Neural cell (in vitro differentiated cells): ENCODE results near the gene URI1. TPM values are rescaled to one million over a fixed set of nuclear protein-coding genes. Genes with fewer than 3 reads are reported as not detected.
A peak's percentile ranks its signal among the peaks of the same experiment; 100 is the strongest.

Experiments used
- H2AFZ ChIP-seq: fragments of 200-600, 300-800 bp; sonication (generic), shearing (Covaris generic); 2 replicates; pipeline ENCODE4 v1.6.0; 2014; ENCODE audit warnings: low read depth, mild to moderate bottlenecking, antibody characterized with exemption, low read length, moderate library complexity
- H3F3A ChIP-seq: fragments of 200-600 bp; shearing (Covaris generic); 2 replicates; pipeline ENCODE4 v1.6.1; 2016; ENCODE audit warnings: mild to moderate bottlenecking, moderate library complexity, mixed read lengths, antibody characterized with exemption, low read length; ENCODE audit not compliant: insufficient read depth, poor library complexity, severe bottlenecking
- H3K27ac ChIP-seq: fragments of 200-600, 300-800 bp; sonication (generic), shearing (Covaris generic); 2 replicates; pipeline ENCODE4 v1.5.1; 2014; ENCODE audit warnings: mild to moderate bottlenecking, low read length, moderate library complexity
- H3K27me3 ChIP-seq: fragments of 300-800, 200-600 bp; sonication (generic), shearing (Covaris generic); 2 replicates; pipeline ENCODE4 v1.6.0; 2014; ENCODE audit warnings: mild to moderate bottlenecking, low read depth, low read length, moderate library complexity; ENCODE audit not compliant: insufficient read depth
- H3K36me3 ChIP-seq: fragments of 300-800, 200-600 bp; sonication (generic), shearing (Covaris generic); 2 replicates; pipeline ENCODE4 v1.5.1; 2014; ENCODE audit warnings: mild to moderate bottlenecking, antibody characterized with exemption, low read length, moderate library complexity; ENCODE audit not compliant: insufficient read depth
- H3K4me2 ChIP-seq: fragments of 300-800, 200-600 bp; sonication (generic), shearing (Covaris generic); 2 replicates; pipeline ENCODE4 v1.6.0; 2014; ENCODE audit warnings: mild to moderate bottlenecking, low read length
- H3K4me3 ChIP-seq: fragments of 300-800, 200-600 bp; sonication (generic), shearing (Covaris generic); 2 replicates; pipeline ENCODE4 v1.5.1; 2014; ENCODE audit warnings: mild to moderate bottlenecking, low read length, moderate library complexity
- H3K79me2 ChIP-seq: fragments of 200-600 bp; shearing (Covaris generic); replicated peaks from 2 replicates; pipeline ENCODE4 v1.6.0; 2014; ENCODE audit warnings: mild to moderate bottlenecking, low read length, moderate library complexity; ENCODE audit not compliant: insufficient read depth
- H3K9ac ChIP-seq: fragments of 300-800, 200-600 bp; sonication (generic), shearing (Covaris generic); 2 replicates; pipeline ENCODE4 v1.6.1; 2016; ENCODE audit warnings: mild to moderate bottlenecking, low read length, mixed read lengths
- H3K9me2 ChIP-seq: fragments of 200-600 bp; shearing (Covaris generic); 2 replicates; pipeline ENCODE4 v1.6.1; 2016; ENCODE audit warnings: mild to moderate bottlenecking, low read length, mixed read lengths; ENCODE audit not compliant: insufficient read depth
- H3K9me3 ChIP-seq: fragments of 200-600, 300-800 bp; sonication (generic), shearing (Covaris generic); 2 replicates; pipeline ENCODE4 v1.6.1; 2016; ENCODE audit warnings: mild to moderate bottlenecking, mixed run types, low read length, moderate library complexity, mixed read lengths
- H4K20me1 ChIP-seq: fragments of 200-600 bp; shearing (Covaris generic); 2 replicates; pipeline ENCODE4 v1.6.1; 2016; ENCODE audit warnings: mild to moderate bottlenecking, mixed run types; ENCODE audit not compliant: insufficient read depth
- EP300 ChIP-seq: fragments of 450-650 bp; conservative IDR thresholded peaks from 2 replicates; pipeline ENCODE4 v1.6.1; 2014; ENCODE audit warnings: antibody characterized with exemption, mild to moderate bottlenecking, moderate library complexity; ENCODE audit not compliant: poor library complexity, severe bottlenecking
- EZH2 ChIP-seq: fragments of 200-600, 300-800 bp; shearing (Covaris generic), sonication (generic); IDR thresholded peaks from 2 replicates; pipeline ENCODE4 v1.6.1; 2014; ENCODE audit warnings: antibody characterized with exemption, low read length, borderline replicate concordance, mild to moderate bottlenecking; ENCODE audit not compliant: insufficient read depth, poor library complexity, severe bottlenecking
- MXI1 ChIP-seq: fragments of 450-650 bp; conservative IDR thresholded peaks from 2 replicates; pipeline ENCODE4 v1.6.1; 2014; ENCODE audit warnings: antibody characterized with exemption, mild to moderate bottlenecking; ENCODE audit not compliant: poor library complexity, severe bottlenecking
- POLR2AphosphoS5 ChIP-seq: IDR thresholded peaks from 2 replicates; pipeline ENCODE4 v1.6.1; 2012
- RAD21 ChIP-seq: fragments of 450-650 bp; conservative IDR thresholded peaks from 2 replicates; pipeline ENCODE4 v1.6.1; 2014; ENCODE audit warnings: antibody characterized with exemption, mild to moderate bottlenecking, moderate library complexity
- SMC3 ChIP-seq: fragments of 450-650 bp; conservative IDR thresholded peaks from 2 replicates; pipeline ENCODE4 v1.6.1; 2014; ENCODE audit warnings: antibody characterized with exemption, mild to moderate bottlenecking, moderate library complexity; ENCODE audit not compliant: poor library complexity
- TAF1 ChIP-seq: IDR thresholded peaks from 2 replicates; pipeline ENCODE4 v1.6.1; 2012; ENCODE audit warnings: low read depth
- polyA plus RNA-seq: library from polyadenylated mRNA; depleted of rRNA; stranded (reverse); fragments of >200 nt; gene quantifications from 2 replicates; pipeline ENCODE4 v1.2.3, GENCODE V29; 2014
- TF ChIP-seq, protein P1 (sequence below): IDR thresholded peaks from 2 replicates; pipeline ENCODE4 v1.6.1; 2012; ENCODE audit warnings: borderline replicate concordance
- TF ChIP-seq, protein P2 (sequence below): fragments of 450-650 bp; IDR thresholded peaks from 2 replicates; pipeline ENCODE4 v1.5.1; 2014; ENCODE audit warnings: antibody characterized with exemption, mild to moderate bottlenecking, moderate library complexity; ENCODE audit not compliant: poor library complexity, severe bottlenecking

The URI1 gene
- polyA plus RNA-seq, 1 donor from 2014 or later = 55.4 TPM

DNA sequence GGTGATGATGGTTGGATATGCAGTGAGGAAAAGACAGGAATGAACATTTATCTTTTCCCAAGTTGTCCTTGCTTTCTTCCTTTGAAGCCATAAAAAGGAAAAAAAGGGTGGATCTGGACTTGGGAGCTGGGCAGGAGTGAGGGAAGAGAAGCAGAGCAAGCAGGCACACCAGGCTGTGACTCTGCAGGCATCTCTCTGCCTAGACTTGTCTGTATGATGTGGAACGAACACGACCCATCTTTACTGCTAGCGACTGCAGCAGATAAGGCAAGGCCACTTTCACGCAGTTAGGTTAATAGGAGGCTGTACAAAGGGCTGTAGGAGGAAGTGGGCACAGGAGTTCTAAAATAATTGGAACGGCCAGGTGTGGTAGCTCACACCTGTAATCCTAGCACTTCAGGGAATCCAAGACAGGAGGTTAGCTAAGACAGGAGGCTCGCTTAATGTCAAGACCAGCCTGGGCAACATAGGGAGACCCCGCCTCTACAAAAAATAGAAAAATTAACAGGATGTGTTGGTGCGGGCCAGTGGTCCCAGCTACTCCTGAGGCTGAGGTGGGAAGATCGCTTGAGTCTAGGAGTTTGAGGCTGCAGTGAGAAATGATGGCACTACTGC is 961 bp upstream of the URI1 start:
- no peaks in the 10 kb centered on the region for H4K20me1 ChIP-seq
- no peaks in the 10 kb centered on the region for H3K9me2 ChIP-seq
- peak overlapping the region; percentile 97 for H3K4me3 ChIP-seq

DNA sequence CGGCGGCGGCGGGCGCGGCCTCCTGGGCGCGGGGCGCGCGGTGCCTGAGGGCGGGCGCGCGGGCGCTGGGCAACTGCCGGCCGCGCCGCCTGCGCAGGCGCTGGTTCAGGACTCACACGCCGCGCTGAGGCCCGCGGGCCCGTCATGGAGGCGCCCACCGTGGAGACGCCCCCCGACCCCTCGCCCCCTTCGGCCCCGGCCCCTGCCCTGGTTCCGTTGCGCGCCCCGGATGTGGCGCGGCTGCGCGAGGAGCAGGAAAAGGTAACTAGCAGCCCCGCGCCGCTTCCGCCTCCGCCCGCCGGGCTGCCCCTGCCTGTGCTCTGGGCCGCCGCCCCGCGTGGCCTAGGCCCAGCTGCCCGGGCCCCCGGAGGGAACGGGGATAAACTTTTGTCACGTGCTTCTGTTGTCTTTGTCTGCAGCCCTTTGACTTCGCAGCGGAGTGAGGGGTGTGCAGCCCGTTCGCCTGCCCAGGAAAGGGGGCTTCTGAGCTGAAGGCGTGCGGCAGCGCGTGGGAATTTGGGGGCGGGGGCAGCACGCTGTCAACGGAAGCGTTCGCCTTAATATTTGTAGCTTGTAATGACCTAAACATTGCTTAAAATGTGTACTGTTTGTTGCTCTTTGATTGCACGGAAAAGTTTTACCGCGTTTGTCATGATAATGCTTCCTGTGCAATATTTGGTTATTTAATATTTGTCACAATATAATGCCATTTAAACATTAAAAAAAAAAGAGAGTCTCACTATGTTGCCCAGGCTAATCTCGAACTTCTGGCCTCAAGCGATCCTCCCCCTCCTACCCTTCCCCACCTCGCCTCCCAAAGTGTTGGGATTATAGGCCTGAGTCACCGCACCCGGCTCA is 594 bp downstream of the URI1 start:
- Histone ChIP-seq H3K79me2 (peaks cover 36% of the 10 kb centered on the region), H4K20me1 (no peaks in the 10 kb centered on the region), H3K27ac (peak overlapping the region; percentile 12), H3K9me3 (no peaks in the 10 kb centered on the region), H3K9me2 (no peaks in the 10 kb centered on the region), H3F3A (no peaks in the 10 kb centered on the region), H3K27me3 (no peaks in the 10 kb centered on the region), H2AFZ (peak overlapping the region; percentile 80), H3K4me2 (peak overlapping the region; percentile 57), H3K36me3 (no peaks in the 10 kb centered on the region), H3K4me3 (peak overlapping the region; percentile 97), H3K9ac (peak overlapping the region; percentile 68)
- peak; percentile 80 for TF ChIP-seq MXI1
- peak; percentile 27 for TF ChIP-seq RAD21
- TF ChIP-seq SMC3 = peak; percentile 40
- no peak for TF ChIP-seq EP300
- TF ChIP-seq EZH2 = no peak

More for the DNA sequence above, 961 bp upstream of the URI1 start:
- no peak overlapping the region for H2AFZ ChIP-seq
- no peaks in the 10 kb centered on the region for H3K9me3 ChIP-seq
- no peak overlapping the region for H3K27ac ChIP-seq
- no peak for TF ChIP-seq MXI1
- TF ChIP-seq, protein P1, sequence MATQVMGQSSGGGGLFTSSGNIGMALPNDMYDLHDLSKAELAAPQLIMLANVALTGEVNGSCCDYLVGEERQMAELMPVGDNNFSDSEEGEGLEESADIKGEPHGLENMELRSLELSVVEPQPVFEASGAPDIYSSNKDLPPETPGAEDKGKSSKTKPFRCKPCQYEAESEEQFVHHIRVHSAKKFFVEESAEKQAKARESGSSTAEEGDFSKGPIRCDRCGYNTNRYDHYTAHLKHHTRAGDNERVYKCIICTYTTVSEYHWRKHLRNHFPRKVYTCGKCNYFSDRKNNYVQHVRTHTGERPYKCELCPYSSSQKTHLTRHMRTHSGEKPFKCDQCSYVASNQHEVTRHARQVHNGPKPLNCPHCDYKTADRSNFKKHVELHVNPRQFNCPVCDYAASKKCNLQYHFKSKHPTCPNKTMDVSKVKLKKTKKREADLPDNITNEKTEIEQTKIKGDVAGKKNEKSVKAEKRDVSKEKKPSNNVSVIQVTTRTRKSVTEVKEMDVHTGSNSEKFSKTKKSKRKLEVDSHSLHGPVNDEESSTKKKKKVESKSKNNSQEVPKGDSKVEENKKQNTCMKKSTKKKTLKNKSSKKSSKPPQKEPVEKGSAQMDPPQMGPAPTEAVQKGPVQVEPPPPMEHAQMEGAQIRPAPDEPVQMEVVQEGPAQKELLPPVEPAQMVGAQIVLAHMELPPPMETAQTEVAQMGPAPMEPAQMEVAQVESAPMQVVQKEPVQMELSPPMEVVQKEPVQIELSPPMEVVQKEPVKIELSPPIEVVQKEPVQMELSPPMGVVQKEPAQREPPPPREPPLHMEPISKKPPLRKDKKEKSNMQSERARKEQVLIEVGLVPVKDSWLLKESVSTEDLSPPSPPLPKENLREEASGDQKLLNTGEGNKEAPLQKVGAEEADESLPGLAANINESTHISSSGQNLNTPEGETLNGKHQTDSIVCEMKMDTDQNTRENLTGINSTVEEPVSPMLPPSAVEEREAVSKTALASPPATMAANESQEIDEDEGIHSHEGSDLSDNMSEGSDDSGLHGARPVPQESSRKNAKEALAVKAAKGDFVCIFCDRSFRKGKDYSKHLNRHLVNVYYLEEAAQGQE = no peak
- no peak for TF ChIP-seq TAF1
- no peak for TF ChIP-seq POLR2AphosphoS5
- no peak for TF ChIP-seq SMC3
- no peak for TF ChIP-seq RAD21
- TF ChIP-seq EP300 = no peak
- TF ChIP-seq EZH2 = no peak
- TF ChIP-seq, protein P2, sequence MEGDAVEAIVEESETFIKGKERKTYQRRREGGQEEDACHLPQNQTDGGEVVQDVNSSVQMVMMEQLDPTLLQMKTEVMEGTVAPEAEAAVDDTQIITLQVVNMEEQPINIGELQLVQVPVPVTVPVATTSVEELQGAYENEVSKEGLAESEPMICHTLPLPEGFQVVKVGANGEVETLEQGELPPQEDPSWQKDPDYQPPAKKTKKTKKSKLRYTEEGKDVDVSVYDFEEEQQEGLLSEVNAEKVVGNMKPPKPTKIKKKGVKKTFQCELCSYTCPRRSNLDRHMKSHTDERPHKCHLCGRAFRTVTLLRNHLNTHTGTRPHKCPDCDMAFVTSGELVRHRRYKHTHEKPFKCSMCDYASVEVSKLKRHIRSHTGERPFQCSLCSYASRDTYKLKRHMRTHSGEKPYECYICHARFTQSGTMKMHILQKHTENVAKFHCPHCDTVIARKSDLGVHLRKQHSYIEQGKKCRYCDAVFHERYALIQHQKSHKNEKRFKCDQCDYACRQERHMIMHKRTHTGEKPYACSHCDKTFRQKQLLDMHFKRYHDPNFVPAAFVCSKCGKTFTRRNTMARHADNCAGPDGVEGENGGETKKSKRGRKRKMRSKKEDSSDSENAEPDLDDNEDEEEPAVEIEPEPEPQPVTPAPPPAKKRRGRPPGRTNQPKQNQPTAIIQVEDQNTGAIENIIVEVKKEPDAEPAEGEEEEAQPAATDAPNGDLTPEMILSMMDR = no peak
- H3F3A ChIP-seq = no peaks in the 10 kb centered on the region
- H3K4me2 ChIP-seq = no peak overlapping the region
- H3K27me3 ChIP-seq = no peaks in the 10 kb centered on the region
- H3K36me3 ChIP-seq = no peaks in the 10 kb centered on the region
- no peak overlapping the region for H3K9ac ChIP-seq
- peaks cover 21% of the 10 kb centered on the region for H3K79me2 ChIP-seq
